K562 (cell line): ENCODE results near the gene SCAMP1. TPM values are rescaled to one million over a fixed set of nuclear protein-coding genes. Genes with fewer than 3 reads are reported as not detected.

ENCODE experiments used
- ATAC-seq: fragments of 200-7000 bp; cut with Tn5 transposase; 3 replicates; pipeline ENCODE4 v1.9.1; 2020; ENCODE audit warnings: moderate library complexity
- BruUV-seq: library from RNA; stranded (reverse); fragments of 400-500 nt; replicated peaks from 2 replicates; lab custom pipeline; 2021; lab: Mats Ljungman, UMichigan
- CTCF ChIA-PET: fragments of 300-600 bp; formaldehyde crosslinking; extraction: SDS; loops from one replicate; lab custom pipeline; 2021; ENCODE audit warnings: low intra/inter-chr PET ratio; lab: Yijun Ruan, JAX
- POLR2A ChIA-PET: fragments of 300-600, 350-650 bp; sonication (Branson Sonifier 250); formaldehyde crosslinking; extraction: SDS; loops from one replicate; lab custom pipeline; 2021; ENCODE audit warnings: antibody characterized with exemption, inconsistent platforms; lab: Yijun Ruan, JAX
- DNase-seq, 4 experiments: peaks; one replicate each; pipeline versions ENCODE4 v3.0.0 to v3.0.0-alpha.2; 2011 to 2018; ENCODE audit warnings: low spot score in 3 of 4, mixed read lengths in 3 of 4; ENCODE audit errors: extremely low read depth in 1 of 4
- FAIRE-seq: peaks from 2 replicates; lab custom pipeline; 2011; peaks lifted over from hg19 to GRCh38; lab: Jason Lieb, UNC
- H2AFZ ChIP-seq: 2 replicates; pipeline ENCODE4 v1.6.0; 2011; ENCODE audit warnings: low read depth, low read length, control low read depth, inconsistent platforms
- H3K27ac ChIP-seq: fragments of 200-600 bp; 3 replicates; pipeline ENCODE4 v1.8.0; 2011; ENCODE audit warnings: low read depth, mild to moderate bottlenecking, control low read depth, inconsistent platforms, low read length, moderate library complexity, mixed read lengths; ENCODE audit errors: extremely low read depth
- H3K27me3 ChIP-seq, 2 experiments: fragments of 300-600 bp in 1 of 2; 2 replicates in 1 of 2; 3 replicates in 1 of 2; pipeline versions ENCODE4 v1.6.0 to v1.8.0; 2011; ENCODE audit warnings: inconsistent platforms in 2 of 2, low read length in 2 of 2, mild to moderate bottlenecking in 1 of 2, mixed read lengths in 1 of 2, moderate library complexity in 1 of 2; ENCODE audit not compliant: control insufficient read depth in 2 of 2, insufficient read depth in 2 of 2
- H3K36me3 ChIP-seq: fragments of 300-600 bp; 3 replicates; pipeline ENCODE4 v1.8.0; 2011; ENCODE audit warnings: mild to moderate bottlenecking, low read length, inconsistent platforms; ENCODE audit not compliant: control insufficient read depth, insufficient read depth
- H3K4me1 ChIP-seq, 2 experiments: fragments of 200-600 bp in 1 of 2; replicated peaks in 1 of 2; 2 replicates in 1 of 2; 3 replicates in 1 of 2; pipeline versions ENCODE4 v1.5.1 to v1.8.0; 2011; ENCODE audit warnings: inconsistent platforms in 2 of 2, low read length in 2 of 2, mild to moderate bottlenecking in 1 of 2, mixed read lengths in 1 of 2, moderate library complexity in 1 of 2; ENCODE audit not compliant: control insufficient read depth in 2 of 2, insufficient read depth in 2 of 2
- H3K4me2 ChIP-seq: 2 replicates; pipeline ENCODE4 v1.6.1; 2011; ENCODE audit warnings: low read length, control low read depth, inconsistent platforms, mixed read lengths; ENCODE audit not compliant: insufficient read depth
- H3K4me3 ChIP-seq: fragments of 200-600 bp; sonication (generic), shearing (Covaris generic); 2 replicates; pipeline ENCODE4 v1.5.1; 2016; ENCODE audit warnings: control low read depth, inconsistent platforms
- H3K79me2 ChIP-seq: fragments of 200-600 bp; 3 replicates; pipeline ENCODE4 v1.8.0; 2011; ENCODE audit warnings: low read length, inconsistent platforms; ENCODE audit not compliant: control insufficient read depth, insufficient read depth
- H3K9ac ChIP-seq, 2 experiments: 2 replicates each; pipeline versions ENCODE4 v1.6.0 to v1.6.1; 2011; ENCODE audit warnings: low read depth in 2 of 2, low read length in 2 of 2, control low read depth in 1 of 2, inconsistent platforms in 1 of 2, mild to moderate bottlenecking in 1 of 2, mixed read lengths in 1 of 2; ENCODE audit not compliant: insufficient read depth in 1 of 2
- H3K9me1 ChIP-seq: one replicate; pipeline ENCODE4 v1.6.0; 2011; ENCODE audit warnings: inconsistent platforms, mild to moderate bottlenecking, low read length, moderate library complexity; ENCODE audit not compliant: control insufficient read depth, insufficient read depth
- H3K9me3 ChIP-seq: replicated peaks from 2 replicates; pipeline ENCODE4 v1.5.1; 2011; ENCODE audit warnings: low read depth, low read length, inconsistent platforms; ENCODE audit not compliant: control insufficient read depth, insufficient read depth
- H4K20me1 ChIP-seq: replicated peaks from 2 replicates; pipeline ENCODE4 v1.6.1; 2011; ENCODE audit warnings: low read length, inconsistent platforms, mixed read lengths; ENCODE audit not compliant: control insufficient read depth, insufficient read depth
- ARID1B ChIP-seq: fragments of 450-650 bp; IDR thresholded peaks from 2 replicates; pipeline ENCODE4 v1.6.1; 2016; ENCODE audit warnings: antibody characterized with exemption, mild to moderate bottlenecking, inconsistent platforms
- CBX8 ChIP-seq: fragments of 200-600 bp; sonication (generic); IDR thresholded peaks from 2 replicates; pipeline ENCODE4 v1.6.1; 2012; ENCODE audit warnings: borderline replicate concordance, mixed run types, low read depth, mild to moderate bottlenecking, moderate library complexity, mixed read lengths, low read length, control low read depth, inconsistent platforms; ENCODE audit not compliant: poor library complexity, severe bottlenecking; ENCODE audit errors: extremely low read depth
- GTF2A2 ChIP-seq: IDR thresholded peaks from 2 replicates; pipeline ENCODE4 v1.6.1; 2016; ENCODE audit warnings: mild to moderate bottlenecking, missing genetic modification characterization, missing compliant biosample characterization
- JUN ChIP-seq, 2 experiments: sonication (generic) in 1 of 2; formaldehyde crosslinking in 1 of 2; IDR thresholded peaks; 2 replicates each; pipeline versions ENCODE4 v1.6.1 to v1.8.0; 2012 to 2022; ENCODE audit warnings: borderline replicate concordance in 2 of 2, mild to moderate bottlenecking in 2 of 2, improper control_type of control experiment in 1 of 2, low read depth in 1 of 2, low read length in 1 of 2, missing genetic modification reagents in 1 of 2
- KLF6 ChIP-seq: fragments of 250-450 bp; sonication (Bioruptor Pico); IDR thresholded peaks from 2 replicates; pipeline ENCODE4 v1.4.0; 2020; ENCODE audit warnings: mild to moderate bottlenecking, moderate library complexity, borderline replicate concordance
- LARP7 ChIP-seq: fragments of 450-650 bp; IDR thresholded peaks from 2 replicates; pipeline ENCODE4 v1.6.1; 2016
- MCM5 ChIP-seq: fragments of 450-650 bp; IDR thresholded peaks from 2 replicates; pipeline ENCODE4 v1.6.1; 2016; ENCODE audit warnings: low read depth
- NFIC ChIP-seq: fragments of 450-650 bp; IDR thresholded peaks from 2 replicates; pipeline ENCODE4 v1.6.1; 2017; ENCODE audit warnings: mild to moderate bottlenecking, inconsistent platforms
- PURB ChIP-seq: sonication (generic); formaldehyde crosslinking; IDR thresholded peaks from 2 replicates; pipeline ENCODE4 v1.9.0; 2021; ENCODE audit warnings: low read depth, mild to moderate bottlenecking, missing genetic modification reagents
- SAP30 ChIP-seq: fragments of 200-600 bp; sonication (generic); IDR thresholded peaks from 2 replicates; pipeline ENCODE4 v1.6.1; 2012; ENCODE audit warnings: borderline replicate concordance, low read depth, mild to moderate bottlenecking, moderate library complexity, low read length, control low read depth, inconsistent platforms; ENCODE audit not compliant: insufficient read depth, poor library complexity, severe bottlenecking
- SMAD3 ChIP-seq: fragments of 450-650 bp; formaldehyde crosslinking; conservative IDR thresholded peaks from 2 replicates; pipeline ENCODE4 v1.4.0; 2020; ENCODE audit warnings: mild to moderate bottlenecking
- ZNF12 ChIP-seq: sonication (generic); formaldehyde crosslinking; IDR thresholded peaks from 2 replicates; pipeline ENCODE4 v1.4.0; 2020; ENCODE audit warnings: mild to moderate bottlenecking, missing genetic modification reagents
- ZNF57 ChIP-seq: fragments of 450-650 bp; formaldehyde crosslinking; IDR thresholded peaks from 2 replicates; pipeline ENCODE4 v1.4.0; 2020; ENCODE audit warnings: mild to moderate bottlenecking, moderate library complexity
- ZNF668 ChIP-seq: fragments of 250-450 bp; sonication (Bioruptor Pico); IDR thresholded peaks from 2 replicates; pipeline ENCODE4 v1.8.0; 2022; ENCODE audit warnings: mild to moderate bottlenecking, inconsistent platforms
- WGBS: fragments of 100-300 bp; shearing (Covaris generic); methylation state at CpG from one replicate; pipeline ENCODE4 v1.1.6; 2016; ENCODE audit warnings: low coverage, mixed read lengths; ENCODE audit not compliant: insufficient coverage; ENCODE audit errors: missing lambda C conversion rate; 5-methylcytosine and 5-hydroxymethylcytosine counted together
- in situ Hi-C: fragments of 300-500 bp; cut with MboI; formaldehyde crosslinking; loops from 4 replicates; pipeline ENCODE4 v1.15.0; 2018; ENCODE audit warnings: inconsistent platforms, mixed read lengths
- intact Hi-C: fragments of 100-400 bp; cut with micrococcal nuclease; formaldehyde crosslinking; loops from 2 replicates; pipeline ENCODE4 v1.14.2; 2022
- polyA plus RNA-seq, 8 experiments: library from polyadenylated mRNA; depleted of rRNA in 4 of 8; stranded (reverse) in 5 of 8; unstranded in 3 of 8; fragments of >200 nt; fragmentation: Nextera tagmentation in 2 of 8; fragmentation: Illumina TruSeq in 1 of 8; extraction: Ambion mirVana in 2 of 8; extraction: Trizol in 1 of 8; gene quantifications; 2 replicates each; pipeline versions ENCODE4 v1.2.1 to v1.2.3, GENCODE V29; 2011 to 2014; ENCODE audit warnings: inconsistent platforms in 1 of 8, missing spikeins in 1 of 8
- total RNA-seq, 7 experiments: library from RNA; depleted of rRNA in 6 of 7; stranded (reverse); fragments of >200 nt in 6 of 7; fragmentation: Illumina TruSeq in 2 of 7; extraction: Trizol in 2 of 7; gene quantifications; 2 replicates each; pipeline versions ENCODE4 v1.2.1 to v1.2.3, GENCODE V29; 2011 to 2021; ENCODE audit warnings: low replicate concordance in 1 of 7
- TF ChIP-seq, protein P1 (sequence below): fragments of 200-800 bp; sonication (Bioruptor generic); IDR thresholded peaks from 2 replicates; pipeline ENCODE4 v1.6.1; 2016; ENCODE audit warnings: missing genetic modification characterization, missing compliant biosample characterization

The SCAMP1 gene
- total and polyA plus RNA-seq, 9 of the 15 experiments (the other 6 are each of a cell fraction or from before 2014, with no cell fraction given): 5.4 to 23.9 (median 13.8) TPM

DNA sequence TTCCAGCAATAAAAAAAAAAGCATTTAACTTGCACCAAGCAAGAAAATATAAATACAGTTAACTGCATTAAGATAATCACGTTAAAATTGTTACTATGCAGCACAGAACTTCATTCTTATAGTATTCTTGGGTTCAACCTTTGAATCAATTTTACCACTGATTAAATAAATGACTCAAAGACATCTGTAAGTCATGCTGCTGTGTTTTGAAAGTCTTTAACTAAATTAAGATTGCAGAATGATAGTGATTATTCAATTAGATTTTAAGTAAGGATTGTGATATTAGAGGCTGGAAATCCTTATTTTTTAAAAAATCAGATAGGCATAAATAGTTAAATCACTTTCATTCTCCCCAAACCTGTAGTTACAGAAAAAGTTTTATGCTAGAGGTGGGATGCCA, 116.4 kb downstream of the SCAMP1 start:
- in situ Hi-C loops: no loop called here
- POLR2A ChIA-PET: no interaction called here
- intact Hi-C loops: loop anchor here (10.0 kb wide), 1 partner anchor 488 kb away; no protein-coding TSS in a partner anchor
- no peaks in the 10 kb centered on the region; the same call in 2 of the 3 replicates for H3K36me3 ChIP-seq
- BruUV-seq: no TSS peak
- H4K20me1 ChIP-seq: no peaks in the 10 kb centered on the region
- no peaks in the 10 kb centered on the region for H3K9me3 ChIP-seq
- DNase-seq: no peak
- no peak overlapping the region for H3K27ac ChIP-seq
- TF ChIP-seq JUN (IDR thresholded peaks at IDR 0.05; ENCODE audit: borderline replicate concordance, low read depth, low read length) (no peak), JUN (CRISPR knock-in tag; IDR thresholded peaks at IDR 0.05; ENCODE audit: borderline replicate concordance) (no peak), ZNF57 (CRISPR knock-in tag) (no peak), MCM5 (no peak), LARP7 (no peak), NFIC (no peak), SMAD3 (CRISPR knock-in tag) (no peak), KLF6 (CRISPR knock-in tag) (no peak), CBX8 (no peak), ZNF12 (CRISPR knock-in tag) (no peak), SAP30 (no peak), PURB (no peak), ARID1B (no peak), ZNF668 (CRISPR knock-in tag) (no peak), GTF2A2 (tag) (no peak)
- TF ChIP-seq, protein P1, sequence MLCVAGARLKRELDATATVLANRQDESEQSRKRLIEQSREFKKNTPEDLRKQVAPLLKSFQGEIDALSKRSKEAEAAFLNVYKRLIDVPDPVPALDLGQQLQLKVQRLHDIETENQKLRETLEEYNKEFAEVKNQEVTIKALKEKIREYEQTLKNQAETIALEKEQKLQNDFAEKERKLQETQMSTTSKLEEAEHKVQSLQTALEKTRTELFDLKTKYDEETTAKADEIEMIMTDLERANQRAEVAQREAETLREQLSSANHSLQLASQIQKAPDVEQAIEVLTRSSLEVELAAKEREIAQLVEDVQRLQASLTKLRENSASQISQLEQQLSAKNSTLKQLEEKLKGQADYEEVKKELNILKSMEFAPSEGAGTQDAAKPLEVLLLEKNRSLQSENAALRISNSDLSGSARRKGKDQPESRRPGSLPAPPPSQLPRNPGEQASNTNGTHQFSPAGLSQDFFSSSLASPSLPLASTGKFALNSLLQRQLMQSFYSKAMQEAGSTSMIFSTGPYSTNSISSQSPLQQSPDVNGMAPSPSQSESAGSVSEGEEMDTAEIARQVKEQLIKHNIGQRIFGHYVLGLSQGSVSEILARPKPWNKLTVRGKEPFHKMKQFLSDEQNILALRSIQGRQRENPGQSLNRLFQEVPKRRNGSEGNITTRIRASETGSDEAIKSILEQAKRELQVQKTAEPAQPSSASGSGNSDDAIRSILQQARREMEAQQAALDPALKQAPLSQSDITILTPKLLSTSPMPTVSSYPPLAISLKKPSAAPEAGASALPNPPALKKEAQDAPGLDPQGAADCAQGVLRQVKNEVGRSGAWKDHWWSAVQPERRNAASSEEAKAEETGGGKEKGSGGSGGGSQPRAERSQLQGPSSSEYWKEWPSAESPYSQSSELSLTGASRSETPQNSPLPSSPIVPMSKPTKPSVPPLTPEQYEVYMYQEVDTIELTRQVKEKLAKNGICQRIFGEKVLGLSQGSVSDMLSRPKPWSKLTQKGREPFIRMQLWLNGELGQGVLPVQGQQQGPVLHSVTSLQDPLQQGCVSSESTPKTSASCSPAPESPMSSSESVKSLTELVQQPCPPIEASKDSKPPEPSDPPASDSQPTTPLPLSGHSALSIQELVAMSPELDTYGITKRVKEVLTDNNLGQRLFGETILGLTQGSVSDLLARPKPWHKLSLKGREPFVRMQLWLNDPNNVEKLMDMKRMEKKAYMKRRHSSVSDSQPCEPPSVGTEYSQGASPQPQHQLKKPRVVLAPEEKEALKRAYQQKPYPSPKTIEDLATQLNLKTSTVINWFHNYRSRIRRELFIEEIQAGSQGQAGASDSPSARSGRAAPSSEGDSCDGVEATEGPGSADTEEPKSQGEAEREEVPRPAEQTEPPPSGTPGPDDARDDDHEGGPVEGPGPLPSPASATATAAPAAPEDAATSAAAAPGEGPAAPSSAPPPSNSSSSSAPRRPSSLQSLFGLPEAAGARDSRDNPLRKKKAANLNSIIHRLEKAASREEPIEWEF (CRISPR knock-in tag): no peak
- ATAC-seq: no peak
- no peaks in the 10 kb centered on the region for H3K27me3 ChIP-seq
- CTCF ChIA-PET: no interaction called here
- peaks cover 0 to 23% of the 10 kb centered on the region in 2 experiments; a peak in 3 of 5 replicates for H3K4me1 ChIP-seq
- H3K9me1 ChIP-seq: no peaks in the 10 kb centered on the region
- no peak overlapping the region for H3K4me3 ChIP-seq
- H3K4me2 ChIP-seq: no peak overlapping the region
- H3K9ac ChIP-seq: no peak overlapping the region
- no peak overlapping the region for H2AFZ ChIP-seq
- FAIRE-seq: no peak
- WGBS: 44% methylated on average over 1 of the region's 1 CpG
- no peaks in the 10 kb centered on the region for H3K79me2 ChIP-seq
